HepG2 (cell line): Measurements from ENCODE around the gene GDPD5. TPM values are rescaled to one million over a fixed set of nuclear protein-coding genes. Genes with fewer than 3 reads are reported as not detected.

ENCODE experiments used
- EP300 ChIP-seq, 3 experiments: sonication (generic) in 1 of 3; formaldehyde crosslinking in 1 of 3; IDR thresholded peaks; 2 replicates each; pipeline versions ENCODE4 v1.5.1 to v1.6.1; 2011 to 2020; ENCODE audit warnings: low read depth in 2 of 3, low read length in 2 of 3, borderline replicate concordance in 1 of 3, improper control_type of control experiment in 1 of 3, mild to moderate bottlenecking in 1 of 3, missing genetic modification reagents in 1 of 3, moderate library complexity in 1 of 3
- SP140L ChIP-seq: sonication (generic); formaldehyde crosslinking; IDR thresholded peaks from 2 replicates; pipeline ENCODE4 v1.4.0; 2020; ENCODE audit warnings: missing genetic modification reagents, borderline replicate concordance
- TEF ChIP-seq: sonication (generic); formaldehyde crosslinking; IDR thresholded peaks from 2 replicates; pipeline ENCODE4 v1.5.0; 2020; ENCODE audit warnings: missing genetic modification reagents
- ZFP36L1 ChIP-seq: sonication (generic); formaldehyde crosslinking; IDR thresholded peaks from 2 replicates; pipeline ENCODE4 v1.8.0; 2022; ENCODE audit warnings: mild to moderate bottlenecking, missing genetic modification reagents, moderate library complexity
- ZFYVE20 ChIP-seq: sonication (generic); formaldehyde crosslinking; IDR thresholded peaks from 2 replicates; pipeline ENCODE4 v1.8.0; 2023; ENCODE audit warnings: low read depth, mild to moderate bottlenecking, moderate library complexity, missing genetic modification reagents, borderline replicate concordance
- ZNF121 ChIP-seq: sonication (generic); formaldehyde crosslinking; IDR thresholded peaks from 2 replicates; pipeline ENCODE4 v1.5.0; 2020; ENCODE audit warnings: mild to moderate bottlenecking, missing genetic modification reagents
- ZNF292 ChIP-seq: sonication (generic); formaldehyde crosslinking; IDR thresholded peaks from 2 replicates; pipeline ENCODE4 v1.8.1; 2022; ENCODE audit warnings: mild to moderate bottlenecking, low read depth, missing genetic modification reagents, borderline replicate concordance
- polyA plus RNA-seq, 8 experiments: library from polyadenylated mRNA; depleted of rRNA in 3 of 8; stranded (reverse) in 7 of 8; unstranded in 1 of 8; fragments of >200 nt; fragmentation: Illumina TruSeq in 4 of 8; extraction: Trizol in 4 of 8; gene quantifications; 2 replicates each; pipeline versions ENCODE4 v1.2.1 to v1.2.3, GENCODE V29; 2011 to 2016; ENCODE audit warnings: low read depth in 4 of 8, missing spikeins in 1 of 8, mixed read lengths in 1 of 8; ENCODE audit not compliant: insufficient read depth in 1 of 8
- total RNA-seq, 5 experiments: library from RNA; depleted of rRNA; stranded (reverse); fragments of >200 nt; fragmentation: Illumina TruSeq; extraction: Trizol; gene quantifications; 2 replicates each; pipeline ENCODE4 v1.2.3, GENCODE V29; 2016; ENCODE audit warnings: low read depth in 1 of 5
- TF ChIP-seq, protein P1 (sequence below), 2 experiments: fragments of 450-650 bp in 1 of 2; sonication (generic) in 1 of 2; formaldehyde crosslinking in 1 of 2; IDR thresholded peaks; 2 replicates each; pipeline versions ENCODE4 v1.6.1 to v1.8.0; 2016 to 2022; ENCODE audit warnings: antibody characterized with exemption in 1 of 2, mild to moderate bottlenecking in 1 of 2, missing genetic modification reagents in 1 of 2
- TF ChIP-seq, protein P2 (sequence below): sonication (generic); formaldehyde crosslinking; IDR thresholded peaks from 2 replicates; pipeline ENCODE4 v1.5.0; 2020; ENCODE audit warnings: missing genetic modification reagents

Gene GDPD5
- total and polyA plus RNA-seq, 2 of the 13 experiments (the other 11 are each of a cell fraction or from before 2014, with no cell fraction given), result 55.0 to 67.5 TPM

DNA sequence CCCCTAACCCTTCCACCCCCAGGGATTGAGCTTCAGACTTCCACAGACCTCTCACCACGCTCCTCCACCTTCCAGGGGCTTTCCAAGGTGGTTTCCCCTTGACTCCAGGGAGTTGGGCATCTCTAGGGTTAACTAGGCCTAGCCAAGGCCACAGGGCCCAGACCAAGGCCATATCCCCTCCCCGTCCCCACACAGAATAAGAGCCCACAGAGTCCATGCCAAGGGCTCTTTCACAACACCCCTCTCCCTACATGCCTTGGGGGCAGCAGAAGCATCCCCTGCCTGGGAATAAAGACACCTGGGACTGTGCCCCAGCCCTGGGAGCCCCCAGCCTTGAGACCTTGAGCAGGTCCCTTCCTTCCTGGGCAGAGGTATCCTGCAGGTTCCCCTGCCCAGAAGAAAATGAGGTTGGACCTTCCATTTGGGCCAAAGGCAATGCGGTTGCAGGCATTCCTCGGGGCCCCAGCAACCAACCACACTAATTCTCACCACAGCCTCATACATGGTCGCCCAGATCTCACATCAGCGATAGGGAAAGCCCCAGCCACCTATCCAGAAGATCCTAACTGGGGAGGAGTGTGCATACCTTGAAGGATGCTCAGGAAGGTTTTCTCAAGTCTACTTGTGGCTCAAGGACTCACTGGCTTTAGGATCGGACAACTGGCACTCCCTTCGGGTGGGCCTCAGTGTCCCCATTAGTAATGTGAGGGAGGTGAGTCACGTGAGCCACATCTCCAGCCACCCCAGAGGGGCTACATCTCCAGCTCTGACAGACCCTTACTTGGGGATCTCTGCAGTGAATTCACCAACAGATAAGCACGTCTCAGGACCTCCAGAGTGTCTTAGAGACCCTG is 1.7 kb downstream of the GDPD5 start (continued):
- TF ChIP-seq, protein P1, sequence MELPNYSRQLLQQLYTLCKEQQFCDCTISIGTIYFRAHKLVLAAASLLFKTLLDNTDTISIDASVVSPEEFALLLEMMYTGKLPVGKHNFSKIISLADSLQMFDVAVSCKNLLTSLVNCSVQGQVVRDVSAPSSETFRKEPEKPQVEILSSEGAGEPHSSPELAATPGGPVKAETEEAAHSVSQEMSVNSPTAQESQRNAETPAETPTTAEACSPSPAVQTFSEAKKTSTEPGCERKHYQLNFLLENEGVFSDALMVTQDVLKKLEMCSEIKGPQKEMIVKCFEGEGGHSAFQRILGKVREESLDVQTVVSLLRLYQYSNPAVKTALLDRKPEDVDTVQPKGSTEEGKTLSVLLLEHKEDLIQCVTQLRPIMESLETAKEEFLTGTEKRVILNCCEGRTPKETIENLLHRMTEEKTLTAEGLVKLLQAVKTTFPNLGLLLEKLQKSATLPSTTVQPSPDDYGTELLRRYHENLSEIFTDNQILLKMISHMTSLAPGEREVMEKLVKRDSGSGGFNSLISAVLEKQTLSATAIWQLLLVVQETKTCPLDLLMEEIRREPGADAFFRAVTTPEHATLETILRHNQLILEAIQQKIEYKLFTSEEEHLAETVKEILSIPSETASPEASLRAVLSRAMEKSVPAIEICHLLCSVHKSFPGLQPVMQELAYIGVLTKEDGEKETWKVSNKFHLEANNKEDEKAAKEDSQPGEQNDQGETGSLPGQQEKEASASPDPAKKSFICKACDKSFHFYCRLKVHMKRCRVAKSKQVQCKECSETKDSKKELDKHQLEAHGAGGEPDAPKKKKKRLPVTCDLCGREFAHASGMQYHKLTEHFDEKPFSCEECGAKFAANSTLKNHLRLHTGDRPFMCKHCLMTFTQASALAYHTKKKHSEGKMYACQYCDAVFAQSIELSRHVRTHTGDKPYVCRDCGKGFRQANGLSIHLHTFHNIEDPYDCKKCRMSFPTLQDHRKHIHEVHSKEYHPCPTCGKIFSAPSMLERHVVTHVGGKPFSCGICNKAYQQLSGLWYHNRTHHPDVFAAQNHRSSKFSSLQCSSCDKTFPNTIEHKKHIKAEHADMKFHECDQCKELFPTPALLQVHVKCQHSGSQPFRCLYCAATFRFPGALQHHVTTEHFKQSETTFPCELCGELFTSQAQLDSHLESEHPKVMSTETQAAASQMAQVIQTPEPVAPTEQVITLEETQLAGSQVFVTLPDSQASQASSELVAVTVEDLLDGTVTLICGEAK (IDR thresholded peaks at IDR 0.05), result no peak
- TF ChIP-seq, protein P1 (CRISPR knock-in tag; IDR thresholded peaks at IDR 0.05), result 0 out of 2 replicates have a peak, but pooled peaks have one; percentile 48
- TF ChIP-seq TEF (CRISPR knock-in tag), result no peak
- no peak for TF ChIP-seq ZNF292 (CRISPR knock-in tag)
- TF ChIP-seq ZFP36L1 (CRISPR knock-in tag), result 0 out of 2 replicates have a peak, but pooled peaks have one; percentile 34
- no peak for TF ChIP-seq ZNF121 (CRISPR knock-in tag)
- peak in 1 of 2 experiments; percentile 81; a peak in 2 of 4 replicates for TF ChIP-seq EP300 (IDR thresholded peaks at IDR 0.05; ENCODE audit: low read depth in 2 of 2, low read length in 2 of 2)
- peak; percentile 83; the same call in 1 of the 2 replicates for TF ChIP-seq EP300 (CRISPR knock-in tag; IDR thresholded peaks at IDR 0.05; ENCODE audit: borderline replicate concordance)
- no peak for TF ChIP-seq SP140L (CRISPR knock-in tag)
- TF ChIP-seq, protein P2, sequence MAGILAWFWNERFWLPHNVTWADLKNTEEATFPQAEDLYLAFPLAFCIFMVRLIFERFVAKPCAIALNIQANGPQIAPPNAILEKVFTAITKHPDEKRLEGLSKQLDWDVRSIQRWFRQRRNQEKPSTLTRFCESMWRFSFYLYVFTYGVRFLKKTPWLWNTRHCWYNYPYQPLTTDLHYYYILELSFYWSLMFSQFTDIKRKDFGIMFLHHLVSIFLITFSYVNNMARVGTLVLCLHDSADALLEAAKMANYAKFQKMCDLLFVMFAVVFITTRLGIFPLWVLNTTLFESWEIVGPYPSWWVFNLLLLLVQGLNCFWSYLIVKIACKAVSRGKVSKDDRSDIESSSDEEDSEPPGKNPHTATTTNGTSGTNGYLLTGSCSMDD (CRISPR knock-in tag), result no peak
- TF ChIP-seq ZFYVE20 (CRISPR knock-in tag), result no peak
- TF ChIP-seq, all 625 proteins: peak for 164
